T-helper 1 cell treated with Interleukin-12 subunit alpha and Interleukin-12 subunit beta and Interleukin-4 antibody, amounts not matched to agents 30 ng/mL and 1 ng/mL, for 36 hours (primary cell): ENCODE measurements around the gene SYT14. TPM values are rescaled to one million over a fixed set of nuclear protein-coding genes. Genes with fewer than 3 reads are reported as not detected.

Experiments used
- intact Hi-C: fragments of 100-400 bp; cut with micrococcal nuclease; formaldehyde crosslinking; loops from one replicate; pipeline ENCODE4 v1.15.1; 2024
- total RNA-seq: library from RNA; stranded (reverse); gene quantifications from 2 replicates; pipeline ENCODE4 v1.2.3, GENCODE V29; 2022

SYT14 gene
- total RNA-seq, 1 donor from 2014 or later: not detected

- intact Hi-C loops: no loop called here
Observed at GRCh38 chr1:210200124-210200736, 262.2 kb downstream of the SYT14 start.

DNA sequence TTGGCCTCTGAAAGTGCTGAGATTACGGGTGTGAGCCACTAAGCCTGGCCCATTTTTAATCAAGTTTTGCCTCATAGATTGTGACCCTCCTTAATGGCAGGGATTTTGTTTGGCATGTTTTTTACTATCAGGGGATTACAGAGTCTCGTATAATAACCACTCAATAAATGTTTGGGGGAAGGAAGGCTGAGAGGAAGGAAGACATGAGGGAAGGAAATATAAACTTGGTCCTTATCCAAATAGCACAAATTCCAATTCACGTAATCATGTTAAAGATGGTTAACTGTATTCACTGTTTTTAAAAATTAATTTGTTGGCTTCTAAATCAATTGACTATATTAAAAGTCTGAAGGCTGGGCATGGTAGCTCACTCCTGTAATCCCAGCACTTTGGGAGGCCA, 263.7 kb downstream of the SYT14 start:
- intact Hi-C loops: no loop called here

DNA sequence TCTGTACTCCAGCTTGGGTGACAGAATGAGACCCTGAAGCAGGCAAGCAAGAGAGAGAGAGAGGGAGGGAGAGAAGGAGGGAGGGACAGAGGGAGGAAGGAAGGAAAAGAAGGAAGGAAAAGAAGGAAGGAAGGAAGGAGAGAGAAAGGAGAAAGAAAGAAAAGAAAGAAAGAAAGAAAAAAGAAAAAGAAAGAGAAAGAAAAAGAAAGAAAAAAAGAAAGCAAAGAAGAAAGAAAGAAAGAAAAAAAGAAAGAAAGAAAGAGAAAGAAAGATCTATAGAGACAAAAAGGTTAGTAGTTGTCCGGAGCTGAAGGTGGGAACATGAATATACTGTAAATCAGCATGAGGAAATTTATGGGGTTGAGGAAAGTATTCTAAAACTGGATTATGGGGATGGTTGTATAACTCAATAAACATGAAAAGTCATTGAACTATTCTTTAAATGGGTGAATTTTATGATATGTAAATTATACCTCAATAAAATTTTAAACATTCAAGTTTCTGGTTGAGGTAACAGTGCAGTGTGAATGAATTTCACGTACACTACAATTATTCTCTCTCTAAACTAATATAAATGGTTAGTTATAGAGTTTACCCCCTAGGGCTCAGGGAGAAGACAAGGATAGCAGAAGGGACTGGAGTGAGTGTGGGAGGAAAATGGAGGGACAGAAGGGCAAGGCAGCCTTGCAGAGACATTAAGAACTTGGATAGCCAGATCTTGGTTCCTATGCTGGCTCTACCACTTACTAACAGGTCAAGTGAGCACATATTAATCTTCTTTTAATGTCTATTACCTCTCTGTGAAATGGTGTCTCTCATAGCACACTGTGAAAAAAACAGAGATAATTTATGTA, 269.8 kb downstream of the SYT14 start:
- intact Hi-C loops: no loop called here

DNA sequence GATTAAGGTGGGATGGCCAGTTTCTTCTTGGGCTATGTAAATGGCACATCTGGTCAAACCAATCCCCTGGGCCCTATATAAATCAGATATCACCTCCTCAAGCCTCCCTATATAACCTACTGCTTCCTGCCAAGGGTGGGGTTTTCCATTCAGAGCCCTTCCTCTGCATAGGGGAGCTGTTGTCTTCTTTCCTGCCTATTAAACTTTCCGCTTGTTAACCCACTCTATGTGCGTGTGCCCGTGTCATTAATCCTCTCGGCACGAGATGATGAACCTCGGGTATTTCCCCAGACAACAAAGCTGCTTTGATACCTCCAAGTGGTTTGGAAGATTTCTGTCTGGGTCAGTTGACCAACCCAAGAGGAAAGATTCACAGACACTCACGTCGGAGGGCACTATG, 275.3 kb downstream of the SYT14 start:
- intact Hi-C loops: no loop called here

DNA sequence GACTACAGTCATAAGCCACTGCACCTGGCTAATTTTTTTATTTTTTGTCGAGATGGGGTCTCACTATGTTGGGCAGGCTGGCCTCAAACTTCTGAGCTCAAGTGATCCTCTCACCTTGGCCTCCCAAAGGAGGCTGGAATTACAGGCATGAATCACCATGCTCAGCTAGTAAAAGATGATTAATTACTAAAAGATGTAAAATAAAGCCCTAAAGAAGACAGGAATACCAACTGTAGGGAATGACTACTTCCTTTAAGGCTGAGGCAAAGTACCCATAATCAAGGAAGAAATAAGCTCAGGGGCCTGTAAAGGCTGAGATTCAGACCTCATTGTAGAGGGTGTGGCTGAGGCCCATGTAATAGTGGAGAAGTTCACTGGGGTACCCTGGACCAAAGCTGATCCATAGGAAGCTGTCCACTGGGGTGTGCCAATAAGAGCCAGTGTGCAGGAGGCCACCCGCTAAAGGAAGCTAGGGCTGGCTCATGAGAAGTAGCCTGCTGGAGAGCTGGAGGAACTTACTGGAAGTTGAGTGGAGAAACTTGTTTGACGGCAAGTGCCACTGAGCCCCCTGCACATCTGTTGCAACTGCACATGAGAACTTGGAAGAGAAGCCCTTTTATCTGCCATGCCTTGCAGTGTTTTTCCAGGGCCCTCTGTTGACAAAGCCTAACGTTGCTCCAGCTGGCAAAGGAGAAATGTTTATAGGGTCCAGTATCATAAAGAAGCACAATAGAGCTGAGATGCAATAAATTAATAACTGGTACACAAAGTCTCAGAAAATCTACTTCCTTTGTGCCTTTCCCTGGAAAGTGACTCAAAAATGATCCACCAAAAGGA, 276.8 kb downstream of the SYT14 start:
- intact Hi-C loops: no loop called here

- intact Hi-C loops: no loop called here
Observed at GRCh38 chr1:210217482-210217881, 279.5 kb downstream of the SYT14 start.

- intact Hi-C loops: no loop called here
Observed at GRCh38 chr1:210218047-210218446, 280.0 kb downstream of the SYT14 start.

Other genes starting within 250 kb of the SYT14 start
- gene HSD11B1, start 233.4 kb upstream of the SYT14 start, total RNA-seq: 15.8 and 16.1 TPM in 2 replicates
- gene TRAF3IP3, start 182.2 kb upstream of the SYT14 start, total RNA-seq: 443 and 445 TPM in 2 replicates
- gene C1orf74, start 153.7 kb upstream of the SYT14 start, total RNA-seq: 1.6 and 2.0 TPM in 2 replicates
- gene IRF6, start 132.1 kb upstream of the SYT14 start, total RNA-seq: 0.15 TPM in 1 of 2 replicates, not detected in the other
- gene UTP25, start 110.2 kb upstream of the SYT14 start, total RNA-seq: 11.0 and 11.2 TPM in 2 replicates